DND-41 (cell line): ENCODE results near the gene BAIAP2L1.

Source experiments
- ATAC-seq: fragments of 200-7000 bp; cut with Tn5 transposase; 3 replicates; pipeline ENCODE4 v1.9.1; 2021; ENCODE audit warnings: low read depth; ENCODE audit not compliant: insufficient read depth
- DNase-seq: peaks from one replicate; pipeline ENCODE4 v3.0.0-alpha.2; 2020
- H2AFZ ChIP-seq: 2 replicates; pipeline ENCODE4 v1.6.0; 2012; ENCODE audit warnings: low read depth, low read length
- H3K27ac ChIP-seq: 2 replicates; pipeline ENCODE4 v1.5.1; 2012; ENCODE audit warnings: low read length, inconsistent platforms
- H3K27me3 ChIP-seq: fragments of 200-600 bp; sonication (generic); 2 replicates; pipeline ENCODE4 v1.6.0; 2012; ENCODE audit warnings: low read length, mild to moderate bottlenecking, inconsistent platforms; ENCODE audit not compliant: insufficient read depth, poor library complexity
- H3K36me3 ChIP-seq: 2 replicates; pipeline ENCODE4 v1.5.1; 2012; ENCODE audit warnings: low read length, inconsistent platforms; ENCODE audit not compliant: insufficient read depth
- H3K4me1 ChIP-seq: 2 replicates; pipeline ENCODE4 v1.5.1; 2012; ENCODE audit warnings: mild to moderate bottlenecking, low read length; ENCODE audit not compliant: insufficient read depth
- H3K4me2 ChIP-seq: 2 replicates; pipeline ENCODE4 v1.6.0; 2012; ENCODE audit warnings: mild to moderate bottlenecking, moderate library complexity, low read length, inconsistent platforms; ENCODE audit not compliant: insufficient read depth
- H3K4me3 ChIP-seq, 2 experiments: fragments of 200-600 bp in 1 of 2; shearing (Covaris generic) in 1 of 2; 2 replicates each; pipeline ENCODE4 v1.5.1; 2012 to 2016; ENCODE audit warnings: inconsistent platforms in 2 of 2, low read length in 2 of 2, mild to moderate bottlenecking in 2 of 2, low read depth in 1 of 2, moderate library complexity in 1 of 2
- H3K79me2 ChIP-seq: 2 replicates; pipeline ENCODE4 v1.6.0; 2012; ENCODE audit warnings: low read length, inconsistent platforms; ENCODE audit not compliant: insufficient read depth
- H3K9ac ChIP-seq: 2 replicates; pipeline ENCODE4 v1.6.0; 2012; ENCODE audit warnings: low read depth, mild to moderate bottlenecking, inconsistent platforms, low read length, moderate library complexity
- H3K9me3 ChIP-seq: 2 replicates; pipeline ENCODE4 v1.5.1; 2012; ENCODE audit warnings: low read length, moderate library complexity, mild to moderate bottlenecking, inconsistent platforms; ENCODE audit not compliant: insufficient read depth, severe bottlenecking
- H4K20me1 ChIP-seq: 2 replicates; pipeline ENCODE4 v1.6.0; 2012; ENCODE audit warnings: low read length; ENCODE audit not compliant: insufficient read depth
- EZH2 ChIP-seq: IDR thresholded peaks from 3 replicates; pipeline ENCODE4 v1.6.1; 2012; ENCODE audit warnings: borderline replicate concordance, low read depth, mild to moderate bottlenecking, moderate library complexity, low read length, inconsistent platforms; ENCODE audit not compliant: severe bottlenecking
- TF ChIP-seq, protein P1 (sequence below): IDR thresholded peaks from 2 replicates; pipeline ENCODE4 v1.5.1; 2012; ENCODE audit warnings: borderline replicate concordance, low read length, moderate library complexity, mild to moderate bottlenecking; ENCODE audit not compliant: poor library complexity, severe bottlenecking; ENCODE audit errors: extremely low read depth

The BAIAP2L1 gene

DNA sequence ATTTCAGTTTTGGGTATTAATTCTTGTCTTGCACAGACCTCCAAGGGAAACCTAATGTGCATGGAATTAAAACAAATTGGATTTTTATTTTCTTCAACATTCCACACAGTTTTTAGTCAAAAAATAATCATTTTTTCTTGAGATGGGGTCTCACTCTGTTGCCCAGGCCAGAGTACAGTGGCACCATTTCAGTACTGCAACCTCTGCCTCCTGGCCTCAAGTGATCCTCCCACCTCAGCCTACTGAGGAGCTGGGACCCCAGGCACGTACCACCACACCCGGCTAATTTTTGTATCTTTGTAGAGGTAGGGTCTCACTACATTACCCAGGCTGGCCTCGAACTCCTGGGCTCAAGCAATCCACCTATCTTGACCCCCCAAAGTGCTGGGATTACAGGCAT lies 4.9 kb downstream of the BAIAP2L1 start:
- Histone ChIP-seq H2AFZ (no peak overlapping the region), H3K36me3 (no peaks in the 10 kb centered on the region), H3K9me3 (no peaks in the 10 kb centered on the region), H3K4me2 (no peak overlapping the region), H3K27me3 (peaks cover 4% of the 10 kb centered on the region), H3K9ac (no peak overlapping the region), H3K4me3 (no peak overlapping the region), H3K4me1 (no peaks in the 10 kb centered on the region), H3K27ac (no peak overlapping the region), H3K79me2 (no peaks in the 10 kb centered on the region), H4K20me1 (no peaks in the 10 kb centered on the region)
- ATAC-seq (no peak), DNase-seq (no peak)
- TF ChIP-seq, protein P1, sequence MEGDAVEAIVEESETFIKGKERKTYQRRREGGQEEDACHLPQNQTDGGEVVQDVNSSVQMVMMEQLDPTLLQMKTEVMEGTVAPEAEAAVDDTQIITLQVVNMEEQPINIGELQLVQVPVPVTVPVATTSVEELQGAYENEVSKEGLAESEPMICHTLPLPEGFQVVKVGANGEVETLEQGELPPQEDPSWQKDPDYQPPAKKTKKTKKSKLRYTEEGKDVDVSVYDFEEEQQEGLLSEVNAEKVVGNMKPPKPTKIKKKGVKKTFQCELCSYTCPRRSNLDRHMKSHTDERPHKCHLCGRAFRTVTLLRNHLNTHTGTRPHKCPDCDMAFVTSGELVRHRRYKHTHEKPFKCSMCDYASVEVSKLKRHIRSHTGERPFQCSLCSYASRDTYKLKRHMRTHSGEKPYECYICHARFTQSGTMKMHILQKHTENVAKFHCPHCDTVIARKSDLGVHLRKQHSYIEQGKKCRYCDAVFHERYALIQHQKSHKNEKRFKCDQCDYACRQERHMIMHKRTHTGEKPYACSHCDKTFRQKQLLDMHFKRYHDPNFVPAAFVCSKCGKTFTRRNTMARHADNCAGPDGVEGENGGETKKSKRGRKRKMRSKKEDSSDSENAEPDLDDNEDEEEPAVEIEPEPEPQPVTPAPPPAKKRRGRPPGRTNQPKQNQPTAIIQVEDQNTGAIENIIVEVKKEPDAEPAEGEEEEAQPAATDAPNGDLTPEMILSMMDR, result no peak
- TF ChIP-seq EZH2, result no peak

DNA sequence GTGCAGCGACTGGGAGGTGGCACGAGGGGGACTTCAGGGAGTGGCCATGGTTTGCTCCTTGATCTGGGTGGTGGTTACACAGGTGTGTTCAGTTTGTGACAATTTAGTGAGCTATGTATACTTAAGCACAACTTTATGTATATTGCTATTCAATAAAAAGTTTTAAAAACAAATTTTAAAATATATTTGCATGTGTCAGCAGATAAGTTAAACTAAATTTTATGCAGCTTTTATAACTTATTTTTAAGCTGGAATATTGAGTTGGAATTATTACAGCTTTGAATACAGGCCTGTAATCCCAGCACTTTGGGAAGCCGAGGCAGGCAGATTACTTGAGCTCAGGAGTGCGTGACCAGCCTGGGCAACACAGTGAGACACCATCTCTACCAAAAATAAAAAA lies 5.4 kb downstream of the BAIAP2L1 start:
- Histone ChIP-seq H3K4me2 (no peak overlapping the region), H4K20me1 (no peaks in the 10 kb centered on the region), H3K4me1 (no peaks in the 10 kb centered on the region), H3K9me3 (no peaks in the 10 kb centered on the region), H2AFZ (no peak overlapping the region), H3K27ac (no peak overlapping the region), H3K27me3 (peaks cover 4% of the 10 kb centered on the region), H3K4me3 (no peak overlapping the region), H3K36me3 (no peaks in the 10 kb centered on the region), H3K79me2 (no peaks in the 10 kb centered on the region), H3K9ac (no peak overlapping the region)
- DNase-seq (no peak), ATAC-seq (no peak)
- no peak for TF ChIP-seq EZH2
- TF ChIP-seq, protein P1, result no peak

DNA sequence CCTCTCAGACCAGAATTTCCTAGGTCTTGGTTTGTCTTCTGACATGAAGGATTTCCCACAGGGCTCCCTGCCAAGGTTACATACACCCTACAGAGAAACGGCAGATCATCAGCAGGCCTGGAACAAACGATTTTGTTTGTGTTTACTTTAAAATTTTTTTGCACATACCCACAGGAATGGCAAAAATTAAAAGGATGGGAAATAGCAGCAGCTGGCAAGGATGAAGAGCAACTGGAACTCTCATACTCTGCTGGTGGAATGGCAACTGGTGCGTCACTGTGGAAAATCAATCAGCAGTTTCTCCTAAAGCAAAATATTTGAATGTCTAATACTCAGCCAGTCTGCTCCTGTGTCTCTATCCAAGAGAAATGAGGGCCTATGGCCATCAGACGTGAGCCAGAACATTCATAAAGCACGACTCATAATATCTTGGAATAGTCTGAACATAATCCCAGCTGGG lies 6.5 kb downstream of the BAIAP2L1 start:
- Histone ChIP-seq H3K36me3 (no peaks in the 10 kb centered on the region), H4K20me1 (no peaks in the 10 kb centered on the region), H3K4me2 (no peak overlapping the region), H3K27me3 (peaks cover 4% of the 10 kb centered on the region), H3K79me2 (no peaks in the 10 kb centered on the region), H2AFZ (no peak overlapping the region), H3K4me1 (no peaks in the 10 kb centered on the region), H3K9me3 (no peaks in the 10 kb centered on the region), H3K4me3 (no peak overlapping the region), H3K27ac (no peak overlapping the region), H3K9ac (no peak overlapping the region)
- TF ChIP-seq, protein P1, result no peak
- no peak for TF ChIP-seq EZH2
- ATAC-seq, result no peak
- no peak for DNase-seq
